HepG2 (cell line): Measurements from ENCODE around the gene NDUFS5. TPM values are rescaled to one million over a fixed set of nuclear protein-coding genes. Genes with fewer than 3 reads are reported as not detected.

Experiments
- ATRX ChIP-seq: sonication (generic); formaldehyde crosslinking; IDR thresholded peaks from 2 replicates; pipeline ENCODE4 v1.4.0; 2020; ENCODE audit warnings: missing genetic modification reagents, borderline replicate concordance
- CREB1 ChIP-seq, 2 experiments: fragments of 450-650 bp in 1 of 2; IDR thresholded peaks; 2 replicates each; pipeline ENCODE4 v1.6.1; 2016 to 2017; ENCODE audit warnings: control low read depth in 1 of 2, mild to moderate bottlenecking in 1 of 2, missing compliant biosample characterization in 1 of 2, missing genetic modification characterization in 1 of 2
- KLF13 ChIP-seq: sonication (generic); formaldehyde crosslinking; IDR thresholded peaks from 2 replicates; pipeline ENCODE4 v1.4.0; 2020; ENCODE audit warnings: mild to moderate bottlenecking, missing genetic modification reagents
- POLR2AphosphoS5 ChIP-seq: IDR thresholded peaks from 2 replicates; pipeline ENCODE4 v1.6.1; 2012; ENCODE audit warnings: low read depth, low read length
- SOX6 ChIP-seq, 2 experiments: fragments of 450-650 bp in 1 of 2; sonication (generic) in 1 of 2; formaldehyde crosslinking in 1 of 2; IDR thresholded peaks; 2 replicates each; pipeline versions ENCODE4 v1.4.0 to v1.6.1; 2017 to 2020; ENCODE audit warnings: antibody characterized with exemption in 1 of 2, mild to moderate bottlenecking in 1 of 2, missing genetic modification reagents in 1 of 2
- SSRP1 ChIP-seq: IDR thresholded peaks from 2 replicates; pipeline ENCODE4 v1.6.1; 2016; ENCODE audit warnings: control low read depth
- YEATS2 ChIP-seq: sonication (generic); formaldehyde crosslinking; IDR thresholded peaks from 2 replicates; pipeline ENCODE4 v1.4.0; 2020; ENCODE audit warnings: missing genetic modification reagents, borderline replicate concordance
- ZNF136 ChIP-seq: sonication (generic); formaldehyde crosslinking; IDR thresholded peaks from 2 replicates; pipeline ENCODE4 v1.8.1; 2022; ENCODE audit warnings: low read depth, mild to moderate bottlenecking, moderate library complexity, missing genetic modification reagents
- ZNF891 ChIP-seq: sonication (generic); formaldehyde crosslinking; IDR thresholded peaks from 2 replicates; pipeline ENCODE4 v1.5.0; 2020; ENCODE audit warnings: mild to moderate bottlenecking, missing genetic modification reagents
- polyA plus RNA-seq, 8 experiments: library from polyadenylated mRNA; depleted of rRNA in 3 of 8; stranded (reverse) in 7 of 8; unstranded in 1 of 8; fragments of >200 nt; fragmentation: Illumina TruSeq in 4 of 8; extraction: Trizol in 4 of 8; gene quantifications; 2 replicates each; pipeline versions ENCODE4 v1.2.1 to v1.2.3, GENCODE V29; 2011 to 2016; ENCODE audit warnings: low read depth in 4 of 8, missing spikeins in 1 of 8, mixed read lengths in 1 of 8; ENCODE audit not compliant: insufficient read depth in 1 of 8
- total RNA-seq, 5 experiments: library from RNA; depleted of rRNA; stranded (reverse); fragments of >200 nt; fragmentation: Illumina TruSeq; extraction: Trizol; gene quantifications; 2 replicates each; pipeline ENCODE4 v1.2.3, GENCODE V29; 2016; ENCODE audit warnings: low read depth in 1 of 5
- TF ChIP-seq, protein P1 (sequence below): sonication (generic); formaldehyde crosslinking; IDR thresholded peaks from 2 replicates; pipeline ENCODE4 v1.4.0; 2020; ENCODE audit warnings: mild to moderate bottlenecking, missing genetic modification reagents, borderline replicate concordance
- TF ChIP-seq, protein P2 (sequence below): sonication (generic); formaldehyde crosslinking; IDR thresholded peaks from 2 replicates; pipeline ENCODE4 v1.5.1; 2020; ENCODE audit warnings: missing genetic modification reagents, mild to moderate bottlenecking, borderline replicate concordance
- TF ChIP-seq, protein P3 (sequence below): sonication (generic); formaldehyde crosslinking; IDR thresholded peaks from 2 replicates; pipeline ENCODE4 v1.8.0; 2022; ENCODE audit warnings: missing genetic modification reagents, mild to moderate bottlenecking, moderate library complexity, borderline replicate concordance
- TF ChIP-seq, protein P4 (sequence below): sonication (generic); formaldehyde crosslinking; IDR thresholded peaks from 2 replicates; pipeline ENCODE4 v1.4.0; 2020; ENCODE audit warnings: missing genetic modification reagents
- TF ChIP-seq, protein P5 (sequence below): sonication (generic); formaldehyde crosslinking; conservative IDR thresholded peaks from 2 replicates; pipeline ENCODE4 v1.5.0; 2020; ENCODE audit warnings: missing genetic modification reagents

Gene NDUFS5
- total and polyA plus RNA-seq, 2 of the 13 experiments (the other 11 are each of a cell fraction or from before 2014, with no cell fraction given), result 263 to 466 TPM

DNA sequence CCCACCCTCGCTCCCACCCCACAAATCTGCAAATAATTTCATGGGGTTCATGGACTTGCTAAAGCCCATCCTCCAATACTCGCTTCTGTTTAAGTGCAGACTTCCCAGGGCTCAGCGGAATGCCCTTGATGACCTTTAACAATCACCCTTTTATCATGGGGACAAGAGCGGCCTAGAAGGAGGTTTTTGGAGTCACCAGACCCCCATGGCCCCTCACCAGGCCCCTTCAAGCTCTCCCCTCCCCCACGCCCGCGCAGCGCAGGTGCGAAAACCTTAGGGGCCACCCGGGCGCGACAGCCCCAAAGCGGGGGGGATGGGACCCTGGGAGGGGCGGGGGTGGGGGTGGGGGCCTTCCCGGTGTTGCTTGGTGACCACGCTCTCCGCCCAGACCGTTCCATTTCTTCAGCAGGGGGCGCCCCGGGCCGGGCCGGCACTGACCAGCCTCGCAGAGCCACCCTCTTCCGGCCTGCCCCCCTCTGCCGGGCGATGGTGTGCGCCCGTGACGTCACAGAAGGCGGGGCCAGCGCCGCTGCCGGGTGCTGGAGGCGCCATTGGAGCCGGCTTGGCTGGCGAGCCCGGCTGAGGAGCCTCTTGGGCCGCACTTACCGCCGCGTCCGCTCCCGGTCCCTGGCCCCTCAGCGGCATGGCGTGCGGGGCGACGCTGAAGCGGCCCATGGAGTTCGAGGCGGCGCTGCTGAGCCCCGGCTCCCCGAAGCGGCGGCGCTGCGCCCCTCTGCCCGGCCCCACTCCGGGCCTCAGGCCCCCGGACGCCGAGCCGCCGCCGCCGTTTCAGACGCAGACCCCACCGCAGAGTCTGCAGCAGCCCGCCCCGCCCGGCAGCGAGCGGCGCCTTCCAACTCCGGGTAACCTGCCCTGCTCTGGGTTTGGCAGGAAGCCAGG is 35.2 kb upstream of the NDUFS5 start, which contains the start of gene AKIRIN1 (continued):
- no peak for TF ChIP-seq KLF13 (CRISPR knock-in tag)
- TF ChIP-seq YEATS2 (CRISPR knock-in tag), result peak; percentile 47; the same call in 1 of the 2 replicates
- TF ChIP-seq, protein P1, sequence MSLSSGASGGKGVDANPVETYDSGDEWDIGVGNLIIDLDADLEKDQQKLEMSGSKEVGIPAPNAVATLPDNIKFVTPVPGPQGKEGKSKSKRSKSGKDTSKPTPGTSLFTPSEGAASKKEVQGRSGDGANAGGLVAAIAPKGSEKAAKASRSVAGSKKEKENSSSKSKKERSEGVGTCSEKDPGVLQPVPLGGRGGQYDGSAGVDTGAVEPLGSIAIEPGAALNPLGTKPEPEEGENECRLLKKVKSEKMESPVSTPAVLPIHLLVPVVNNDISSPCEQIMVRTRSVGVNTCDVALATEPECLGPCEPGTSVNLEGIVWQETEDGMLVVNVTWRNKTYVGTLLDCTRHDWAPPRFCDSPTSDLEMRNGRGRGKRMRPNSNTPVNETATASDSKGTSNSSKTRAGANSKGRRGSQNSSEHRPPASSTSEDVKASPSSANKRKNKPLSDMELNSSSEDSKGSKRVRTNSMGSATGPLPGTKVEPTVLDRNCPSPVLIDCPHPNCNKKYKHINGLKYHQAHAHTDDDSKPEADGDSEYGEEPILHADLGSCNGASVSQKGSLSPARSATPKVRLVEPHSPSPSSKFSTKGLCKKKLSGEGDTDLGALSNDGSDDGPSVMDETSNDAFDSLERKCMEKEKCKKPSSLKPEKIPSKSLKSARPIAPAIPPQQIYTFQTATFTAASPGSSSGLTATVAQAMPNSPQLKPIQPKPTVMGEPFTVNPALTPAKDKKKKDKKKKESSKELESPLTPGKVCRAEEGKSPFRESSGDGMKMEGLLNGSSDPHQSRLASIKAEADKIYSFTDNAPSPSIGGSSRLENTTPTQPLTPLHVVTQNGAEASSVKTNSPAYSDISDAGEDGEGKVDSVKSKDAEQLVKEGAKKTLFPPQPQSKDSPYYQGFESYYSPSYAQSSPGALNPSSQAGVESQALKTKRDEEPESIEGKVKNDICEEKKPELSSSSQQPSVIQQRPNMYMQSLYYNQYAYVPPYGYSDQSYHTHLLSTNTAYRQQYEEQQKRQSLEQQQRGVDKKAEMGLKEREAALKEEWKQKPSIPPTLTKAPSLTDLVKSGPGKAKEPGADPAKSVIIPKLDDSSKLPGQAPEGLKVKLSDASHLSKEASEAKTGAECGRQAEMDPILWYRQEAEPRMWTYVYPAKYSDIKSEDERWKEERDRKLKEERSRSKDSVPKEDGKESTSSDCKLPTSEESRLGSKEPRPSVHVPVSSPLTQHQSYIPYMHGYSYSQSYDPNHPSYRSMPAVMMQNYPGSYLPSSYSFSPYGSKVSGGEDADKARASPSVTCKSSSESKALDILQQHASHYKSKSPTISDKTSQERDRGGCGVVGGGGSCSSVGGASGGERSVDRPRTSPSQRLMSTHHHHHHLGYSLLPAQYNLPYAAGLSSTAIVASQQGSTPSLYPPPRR, result peak; percentile 41; the same call in 1 of the 2 replicates
- TF ChIP-seq SSRP1 (CRISPR knock-in tag), result no peak
- TF ChIP-seq, protein P2, sequence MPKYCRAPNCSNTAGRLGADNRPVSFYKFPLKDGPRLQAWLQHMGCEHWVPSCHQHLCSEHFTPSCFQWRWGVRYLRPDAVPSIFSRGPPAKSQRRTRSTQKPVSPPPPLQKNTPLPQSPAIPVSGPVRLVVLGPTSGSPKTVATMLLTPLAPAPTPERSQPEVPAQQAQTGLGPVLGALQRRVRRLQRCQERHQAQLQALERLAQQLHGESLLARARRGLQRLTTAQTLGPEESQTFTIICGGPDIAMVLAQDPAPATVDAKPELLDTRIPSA, result no peak
- TF ChIP-seq SOX6 (IDR thresholded peaks at IDR 0.05), result no peak
- TF ChIP-seq SOX6 (CRISPR knock-in tag; IDR thresholded peaks at IDR 0.05), result no peak
- peak; percentile 80 for TF ChIP-seq POLR2AphosphoS5
- no peak; the same call in 1 of the 2 replicates for TF ChIP-seq ZNF136 (CRISPR knock-in tag)
- TF ChIP-seq CREB1 (IDR thresholded peaks at IDR 0.05), result peak; percentile 100
- peak; percentile 94 for TF ChIP-seq CREB1 (CRISPR knock-in tag; IDR thresholded peaks at IDR 0.05)
- TF ChIP-seq ATRX (CRISPR knock-in tag), result no peak
- TF ChIP-seq ZNF891 (CRISPR knock-in tag), result peak; percentile 28; the same call in 1 of the 2 replicates
- TF ChIP-seq, protein P3, sequence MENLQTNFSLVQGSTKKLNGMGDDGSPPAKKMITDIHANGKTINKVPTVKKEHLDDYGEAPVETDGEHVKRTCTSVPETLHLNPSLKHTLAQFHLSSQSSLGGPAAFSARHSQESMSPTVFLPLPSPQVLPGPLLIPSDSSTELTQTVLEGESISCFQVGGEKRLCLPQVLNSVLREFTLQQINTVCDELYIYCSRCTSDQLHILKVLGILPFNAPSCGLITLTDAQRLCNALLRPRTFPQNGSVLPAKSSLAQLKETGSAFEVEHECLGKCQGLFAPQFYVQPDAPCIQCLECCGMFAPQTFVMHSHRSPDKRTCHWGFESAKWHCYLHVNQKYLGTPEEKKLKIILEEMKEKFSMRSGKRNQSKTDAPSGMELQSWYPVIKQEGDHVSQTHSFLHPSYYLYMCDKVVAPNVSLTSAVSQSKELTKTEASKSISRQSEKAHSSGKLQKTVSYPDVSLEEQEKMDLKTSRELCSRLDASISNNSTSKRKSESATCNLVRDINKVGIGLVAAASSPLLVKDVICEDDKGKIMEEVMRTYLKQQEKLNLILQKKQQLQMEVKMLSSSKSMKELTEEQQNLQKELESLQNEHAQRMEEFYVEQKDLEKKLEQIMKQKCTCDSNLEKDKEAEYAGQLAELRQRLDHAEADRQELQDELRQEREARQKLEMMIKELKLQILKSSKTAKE (CRISPR knock-in tag), result 0 out of 2 replicates have a peak, but pooled peaks have one; percentile 10
- TF ChIP-seq, protein P4, sequence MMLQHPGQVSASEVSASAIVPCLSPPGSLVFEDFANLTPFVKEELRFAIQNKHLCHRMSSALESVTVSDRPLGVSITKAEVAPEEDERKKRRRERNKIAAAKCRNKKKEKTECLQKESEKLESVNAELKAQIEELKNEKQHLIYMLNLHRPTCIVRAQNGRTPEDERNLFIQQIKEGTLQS (CRISPR knock-in tag), result peak; percentile 68; the same call in 1 of the 2 replicates
- TF ChIP-seq, protein P5, sequence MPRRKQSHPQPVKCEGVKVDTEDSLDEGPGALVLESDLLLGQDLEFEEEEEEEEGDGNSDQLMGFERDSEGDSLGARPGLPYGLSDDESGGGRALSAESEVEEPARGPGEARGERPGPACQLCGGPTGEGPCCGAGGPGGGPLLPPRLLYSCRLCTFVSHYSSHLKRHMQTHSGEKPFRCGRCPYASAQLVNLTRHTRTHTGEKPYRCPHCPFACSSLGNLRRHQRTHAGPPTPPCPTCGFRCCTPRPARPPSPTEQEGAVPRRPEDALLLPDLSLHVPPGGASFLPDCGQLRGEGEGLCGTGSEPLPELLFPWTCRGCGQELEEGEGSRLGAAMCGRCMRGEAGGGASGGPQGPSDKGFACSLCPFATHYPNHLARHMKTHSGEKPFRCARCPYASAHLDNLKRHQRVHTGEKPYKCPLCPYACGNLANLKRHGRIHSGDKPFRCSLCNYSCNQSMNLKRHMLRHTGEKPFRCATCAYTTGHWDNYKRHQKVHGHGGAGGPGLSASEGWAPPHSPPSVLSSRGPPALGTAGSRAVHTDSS (CRISPR knock-in tag), result peak; percentile 81; the same call in 1 of the 2 replicates
